HG02938 (cell line): ENCODE data around the gene GPR89A.
"Not testable (repeated sequence)": the region's sequence is repeated elsewhere in the genome, so short reads cannot be mapped to it uniquely, and the experiment has no call there.

Experiments used
- ATAC-seq: cut with Tn5 transposase; IDR thresholded peaks from one replicate; pipeline ENCODE4 v1.9.1; 2021; ENCODE audit warnings: mild to moderate bottlenecking, moderate library complexity; ENCODE audit not compliant: unreplicated experiment

The GPR89A gene

DNA sequence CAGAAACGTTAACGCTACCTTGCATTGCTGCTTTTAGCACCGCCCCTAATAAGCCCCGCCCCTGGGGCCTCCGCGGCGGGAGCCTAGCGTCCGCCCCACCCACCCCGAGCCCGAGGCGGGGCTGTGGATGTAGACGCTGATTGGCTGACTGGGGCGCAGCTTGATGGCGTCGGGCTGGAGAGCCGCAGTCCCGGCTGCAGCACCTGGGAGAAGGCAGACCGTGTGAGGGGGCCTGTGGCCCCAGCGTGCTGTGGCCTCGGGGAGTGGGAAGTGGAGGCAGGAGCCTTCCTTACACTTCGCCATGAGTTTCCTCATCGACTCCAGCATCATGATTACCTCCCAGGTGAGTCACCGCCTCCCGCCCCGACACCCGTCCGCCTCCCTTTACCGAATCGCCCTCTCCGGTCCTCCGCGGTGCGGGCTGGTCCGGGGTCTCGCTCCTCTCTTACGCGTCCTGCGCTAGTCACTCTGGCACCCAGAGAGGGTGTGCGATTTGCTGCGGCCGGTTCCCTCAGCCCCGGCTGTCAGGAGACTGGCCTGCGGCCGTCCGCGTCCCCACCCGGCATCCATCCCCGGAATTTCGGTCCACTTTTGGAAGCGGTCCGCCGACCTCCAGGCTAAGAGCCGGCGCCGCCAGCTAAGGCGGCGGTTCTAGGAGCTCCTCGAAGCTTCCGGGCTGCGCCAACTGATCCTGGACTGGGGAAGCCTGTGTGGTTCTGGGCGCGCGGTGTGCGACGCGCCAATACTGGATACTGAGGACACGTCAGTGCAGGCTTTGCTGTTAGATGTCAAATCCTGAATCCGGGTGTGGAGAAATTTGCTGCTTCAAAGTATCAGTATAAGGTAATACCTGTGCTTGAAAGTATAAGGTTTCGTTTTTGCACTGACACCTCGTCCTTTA, at the start of gene GPR89A:
Gene GPR89A, plus strand, starts transcription at position 156 of the 901 bp plus-strand sequence. Its CDS starts 146 bp downstream, at position 302.
- peak; percentile 89 for ATAC-seq

DNA sequence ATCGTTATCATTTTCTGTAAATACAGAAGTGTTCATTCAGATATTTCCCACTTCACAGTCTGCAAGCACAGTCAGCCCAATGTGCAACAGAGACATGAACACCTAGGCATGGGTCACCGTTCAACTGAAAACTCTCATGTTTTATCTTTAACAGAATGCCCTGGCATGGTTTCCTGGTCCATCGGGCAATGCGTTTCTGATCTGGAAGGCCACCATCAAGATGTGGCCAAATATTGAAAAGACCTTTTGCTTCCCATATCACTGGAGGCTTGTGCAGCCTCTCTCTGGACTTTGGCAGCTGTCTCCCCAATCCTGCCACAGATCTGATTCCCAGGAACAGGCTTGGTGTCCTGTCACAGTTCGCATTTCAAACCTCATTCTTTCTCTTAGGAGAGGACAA, 21.0 kb upstream of the GPR89A start:
- not testable (repeated sequence) for ATAC-seq

DNA sequence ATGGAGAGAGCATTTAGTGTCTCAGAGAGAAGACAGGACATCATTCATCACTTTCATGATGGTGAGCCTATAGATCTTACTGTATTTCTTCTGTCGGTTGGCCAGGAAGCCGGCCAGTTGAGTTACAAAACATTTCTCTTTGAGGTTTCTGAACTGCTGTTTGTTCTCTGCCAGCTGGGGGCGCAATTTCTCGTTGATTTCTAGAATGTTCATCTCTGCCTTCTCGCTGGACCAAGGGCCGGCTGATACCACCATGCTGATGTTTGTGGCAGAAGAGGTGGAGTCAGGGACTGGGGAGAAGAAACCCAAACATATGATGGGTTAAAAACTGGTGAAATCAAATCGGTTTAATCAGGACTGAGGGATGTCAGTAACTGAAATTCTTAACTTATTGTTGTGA, 17.0 kb upstream of the GPR89A start:
- not testable (repeated sequence) for ATAC-seq

DNA sequence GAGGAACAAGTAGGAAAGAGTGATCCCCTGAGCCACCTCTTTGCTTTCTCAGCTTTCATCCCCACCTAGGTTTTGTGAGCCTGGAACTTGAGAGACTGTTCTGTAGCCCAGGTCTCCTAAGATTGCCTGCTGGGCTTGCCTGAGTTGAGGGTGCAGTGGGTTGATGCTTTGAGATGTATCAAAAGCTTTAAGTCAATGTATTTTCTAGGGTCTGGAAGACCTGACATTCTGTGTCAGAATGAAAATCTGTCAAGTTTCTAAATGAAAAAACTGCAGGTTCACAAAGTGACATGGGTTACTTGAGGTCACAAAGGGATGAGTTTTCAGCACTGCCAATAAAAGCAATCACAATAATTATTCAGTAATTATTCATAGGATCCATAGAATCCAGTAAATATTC, 15.4 kb upstream of the GPR89A start:
- not testable (repeated sequence) for ATAC-seq

DNA sequence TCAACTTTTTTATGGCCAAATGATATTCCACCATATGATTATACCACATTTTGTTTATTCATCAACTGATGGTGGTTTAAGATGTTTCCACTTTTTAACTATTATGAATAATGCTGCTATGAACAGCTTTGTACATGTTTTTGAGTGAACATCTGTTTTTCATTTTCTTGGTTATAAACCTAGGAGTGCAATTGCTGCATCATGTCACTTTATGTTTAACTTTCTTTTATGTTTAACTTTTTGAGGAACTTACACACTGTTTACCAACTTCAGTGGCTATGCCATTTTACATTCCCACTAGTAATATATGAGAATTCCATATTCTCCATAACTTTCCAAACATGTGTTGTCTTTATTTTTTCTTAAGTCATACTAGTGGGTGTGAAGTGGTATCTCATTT, 12.4 kb upstream of the GPR89A start:
- not testable (repeated sequence) for ATAC-seq

DNA sequence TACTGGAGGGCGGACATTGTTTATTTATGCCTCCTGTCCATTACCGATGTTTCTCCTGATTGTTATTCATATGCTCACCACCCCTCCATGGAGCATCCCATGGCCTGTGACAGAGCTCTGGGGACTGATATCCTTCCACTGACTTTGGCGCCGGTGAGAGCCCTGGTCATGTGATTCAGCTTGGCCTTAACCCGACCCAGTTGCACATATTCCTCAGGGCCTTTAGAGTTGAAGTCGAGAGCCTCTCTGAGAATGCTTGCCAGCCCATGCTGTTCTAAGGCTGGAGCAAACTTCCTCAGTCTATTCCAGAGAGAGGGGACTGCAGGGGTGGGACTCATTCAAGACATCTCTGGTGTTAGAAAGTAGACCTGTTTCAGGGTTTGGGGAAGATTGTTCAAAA, 11.6 kb upstream of the GPR89A start:
- not testable (repeated sequence) for ATAC-seq

DNA sequence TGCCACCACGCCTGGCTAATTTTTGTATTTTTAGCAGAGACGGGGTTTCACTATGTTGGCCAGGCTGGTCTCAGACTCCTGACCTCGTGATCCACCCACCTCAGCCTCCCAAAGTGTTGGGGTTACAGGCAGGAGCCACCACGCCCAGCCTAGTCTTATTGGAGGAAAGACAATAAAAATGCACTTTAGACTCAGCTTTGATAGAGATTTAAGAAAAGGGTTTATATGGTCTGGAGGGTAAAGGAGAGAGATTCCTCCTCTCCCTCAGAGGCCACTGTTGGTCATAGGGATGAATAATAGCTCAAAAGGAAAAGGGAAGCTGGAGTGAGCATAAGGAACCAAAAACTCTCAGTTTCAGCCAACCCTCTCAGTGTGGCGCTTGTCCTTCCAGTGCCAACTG, 8.4 kb upstream of the GPR89A start:
- ATAC-seq, result not testable (repeated sequence)

DNA sequence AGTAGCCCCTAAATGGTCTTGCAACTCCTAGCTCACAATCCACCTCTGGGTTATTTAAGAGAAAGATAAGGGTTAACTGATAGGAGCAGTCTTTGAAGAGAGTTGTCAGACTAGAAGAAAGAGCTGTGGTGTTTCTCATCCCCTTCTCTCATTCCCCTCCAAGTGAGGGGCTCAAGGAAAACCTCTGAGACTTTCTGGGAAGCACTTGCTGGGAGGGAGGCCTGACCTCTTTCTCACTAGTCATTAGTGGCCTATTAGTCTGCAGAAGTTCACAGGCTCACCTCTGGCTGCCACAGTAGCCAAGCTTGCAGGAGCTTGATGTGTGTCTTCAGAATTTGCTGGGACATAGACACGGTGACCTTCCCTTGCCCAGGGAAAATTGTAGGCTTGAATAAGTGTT, 6.2 kb upstream of the GPR89A start:
- no peak for ATAC-seq

DNA sequence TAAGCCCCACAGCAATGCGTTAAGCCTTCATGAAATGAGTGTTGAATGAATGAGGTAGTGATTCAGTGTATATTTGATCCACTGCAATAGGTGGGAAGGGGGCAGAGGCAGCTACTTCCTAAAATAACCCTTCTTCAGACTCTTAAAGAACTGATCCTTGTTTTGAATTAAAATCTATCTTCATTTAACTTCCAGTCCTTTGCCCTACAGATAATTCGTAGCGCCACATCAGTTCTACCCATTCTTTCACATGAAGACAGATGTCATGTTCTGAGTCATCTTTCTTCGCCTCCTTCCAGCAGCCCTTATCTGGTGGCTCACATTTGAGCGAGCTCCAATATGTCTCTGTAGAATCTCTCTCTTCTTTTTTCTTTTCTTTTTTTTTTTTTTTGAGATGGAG, 948 bp upstream of the GPR89A start:
- not testable (repeated sequence) for ATAC-seq

DNA sequence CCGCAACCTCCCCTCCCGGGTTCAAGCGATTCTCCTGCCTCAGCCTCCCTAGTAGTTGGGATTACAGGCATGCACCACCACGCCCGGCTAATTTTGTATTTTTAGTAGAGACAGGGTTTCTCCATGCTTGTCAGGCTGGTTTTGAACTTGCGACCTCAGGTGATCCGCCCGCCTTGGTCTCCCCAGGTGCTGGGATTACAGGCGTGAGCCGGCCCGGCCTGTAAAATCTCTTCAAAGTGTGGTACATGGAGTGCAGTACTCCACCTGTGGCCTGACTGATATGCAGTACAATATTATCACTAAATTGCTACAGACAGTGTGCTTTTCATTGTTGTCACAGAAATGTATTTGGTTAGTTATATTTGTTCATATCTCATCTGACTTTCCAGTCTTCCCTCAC, 499 bp upstream of the GPR89A start:
- not testable (repeated sequence) for ATAC-seq

DNA sequence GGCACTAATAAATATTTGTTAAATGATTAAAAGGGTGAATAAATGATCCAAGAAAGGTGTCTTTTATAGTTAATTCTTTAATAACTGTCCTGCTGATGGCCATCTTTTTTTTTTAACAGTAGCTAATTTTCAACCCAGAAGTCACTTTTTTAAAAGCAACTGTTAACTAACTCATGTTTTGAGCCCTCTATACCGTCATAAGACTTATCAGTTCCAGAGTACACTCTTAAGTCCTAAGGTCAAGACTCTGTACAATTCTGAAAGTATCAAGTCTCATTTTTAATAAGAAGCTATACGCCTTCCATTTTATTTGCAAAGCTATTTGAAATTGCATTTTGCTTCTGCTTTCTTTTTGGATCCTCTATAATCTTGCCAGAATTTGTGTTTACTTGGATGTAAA, 3.0 kb downstream of the GPR89A start:
- ATAC-seq, result not testable (repeated sequence)

DNA sequence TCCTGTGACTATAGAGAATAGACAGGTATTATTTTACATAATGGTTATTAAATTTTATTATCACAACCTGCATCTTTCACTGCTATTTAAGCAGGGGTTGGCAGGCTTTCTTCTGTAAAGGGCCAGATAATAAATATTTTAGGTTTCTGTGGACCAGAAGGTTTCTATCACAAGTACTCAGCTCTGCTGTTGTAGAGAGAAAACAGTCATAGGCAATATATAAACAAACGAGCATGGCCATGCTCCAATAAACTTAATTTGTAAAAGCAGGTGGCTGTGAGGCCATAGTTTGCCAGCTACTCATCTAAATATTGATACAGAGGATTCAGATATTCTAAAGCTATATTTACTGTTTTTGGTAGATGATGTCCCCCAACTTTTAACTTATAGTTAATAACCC, 12.3 kb downstream of the GPR89A start:
- not testable (repeated sequence) for ATAC-seq

DNA sequence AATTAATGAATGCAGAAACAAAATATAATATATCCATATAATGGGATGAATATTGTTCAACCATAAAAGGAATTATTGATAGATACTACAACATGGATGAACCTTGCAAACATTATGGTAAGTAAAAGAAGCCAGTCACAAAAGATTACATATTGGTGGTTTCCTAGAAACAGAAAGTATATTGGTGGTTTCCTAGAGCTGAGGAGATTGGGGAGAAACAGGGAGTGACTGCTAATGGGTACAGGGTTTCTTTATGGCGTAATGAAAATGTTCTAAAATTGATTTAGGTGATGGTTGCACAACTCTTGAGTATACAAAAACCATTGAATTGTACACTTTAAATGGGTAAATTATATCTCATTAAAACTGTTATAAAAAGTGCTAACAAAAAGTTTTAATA, 14.4 kb downstream of the GPR89A start:
- not testable (repeated sequence) for ATAC-seq

DNA sequence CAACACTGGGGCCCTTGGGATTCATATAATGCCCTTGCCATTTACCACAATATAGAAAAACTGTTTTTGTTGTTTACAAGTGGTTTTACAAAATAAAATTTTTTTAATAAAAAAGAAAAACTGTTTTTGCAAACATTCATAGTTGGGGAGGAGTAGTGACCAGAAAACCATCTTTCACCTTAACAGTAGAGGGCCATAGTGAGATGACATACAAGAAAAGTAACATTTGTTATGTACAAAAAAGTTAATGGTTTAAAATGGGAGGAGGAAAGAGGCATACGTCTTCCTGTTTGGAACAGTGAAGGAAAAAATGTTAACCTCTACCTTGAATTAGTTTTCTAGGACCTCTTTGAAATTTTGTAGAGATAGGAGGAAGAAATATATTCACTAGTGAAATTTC, 28.4 kb downstream of the GPR89A start:
- not testable (repeated sequence) for ATAC-seq

DNA sequence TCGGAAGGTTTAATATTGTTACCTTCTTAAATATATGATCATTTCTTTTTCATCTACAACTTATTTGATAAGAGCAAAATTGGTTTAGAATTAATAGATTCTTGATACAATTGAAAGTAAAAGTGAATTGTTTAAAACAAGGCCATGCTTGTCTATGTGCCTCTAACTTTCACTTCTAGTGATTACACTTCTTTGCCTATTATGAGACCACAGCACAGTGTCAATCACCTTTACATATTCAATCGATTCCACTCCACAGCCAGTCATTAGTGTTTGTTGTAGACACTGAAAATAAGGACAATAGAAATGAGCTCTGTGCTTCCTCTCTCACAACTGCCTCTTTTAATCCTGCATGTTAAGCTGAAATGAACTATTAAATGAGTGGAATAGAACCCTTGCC, 34.1 kb downstream of the GPR89A start:
- ATAC-seq, result not testable (repeated sequence)

DNA sequence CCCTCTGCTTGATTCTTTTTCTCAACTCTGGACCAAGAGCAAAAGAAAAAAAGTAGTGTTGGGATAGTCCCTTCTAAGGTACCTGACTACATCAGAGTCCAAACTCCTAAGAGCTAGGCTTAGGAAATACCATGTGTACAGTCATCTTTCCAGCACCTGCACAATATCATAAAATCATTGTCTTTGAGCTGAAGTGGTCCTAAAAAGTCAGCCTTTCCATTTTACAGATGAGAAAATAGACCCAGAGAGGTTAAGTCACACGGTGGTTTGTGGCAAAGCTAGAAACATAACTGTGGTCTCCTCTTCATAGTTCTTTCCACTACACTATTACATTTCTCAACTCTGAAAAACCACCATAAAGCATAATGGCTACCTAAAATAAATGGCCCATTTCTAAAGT, 36.2 kb downstream of the GPR89A start:
- not testable (repeated sequence) for ATAC-seq

DNA sequence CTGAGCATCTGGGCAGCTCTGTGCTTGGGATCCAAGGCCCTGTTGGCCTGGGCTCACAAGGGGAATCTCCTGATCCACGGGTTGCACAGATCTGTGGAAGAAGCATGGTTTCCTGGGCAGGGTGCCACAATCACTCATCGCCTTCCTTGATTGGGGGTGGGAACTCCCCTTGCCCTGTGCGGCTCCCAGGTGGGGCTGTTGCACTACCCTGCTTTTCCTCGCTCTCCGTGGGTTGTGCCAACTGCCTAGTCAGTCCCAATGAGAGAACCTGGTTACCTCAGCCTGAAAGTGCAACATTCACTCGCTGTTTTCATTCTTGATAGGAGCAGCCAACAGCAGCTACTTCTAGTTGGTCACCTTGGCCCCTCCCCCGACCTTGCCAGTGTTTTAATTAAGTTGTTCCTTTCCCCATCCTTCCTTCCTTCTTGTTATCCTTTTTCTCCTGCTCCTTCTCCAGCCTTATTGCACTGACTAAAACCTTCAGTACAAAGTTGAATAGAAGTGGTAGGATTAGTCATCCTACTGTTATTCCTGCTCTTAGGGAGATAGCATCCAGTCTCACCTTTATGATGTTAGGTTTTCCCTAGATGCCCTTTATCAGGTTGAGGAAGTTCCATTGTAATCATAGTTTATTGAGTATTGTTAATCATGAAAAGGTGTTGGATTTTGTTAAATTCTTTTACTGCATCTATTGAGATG, 48.6 kb downstream of the GPR89A start:
- not testable (repeated sequence) for ATAC-seq

DNA sequence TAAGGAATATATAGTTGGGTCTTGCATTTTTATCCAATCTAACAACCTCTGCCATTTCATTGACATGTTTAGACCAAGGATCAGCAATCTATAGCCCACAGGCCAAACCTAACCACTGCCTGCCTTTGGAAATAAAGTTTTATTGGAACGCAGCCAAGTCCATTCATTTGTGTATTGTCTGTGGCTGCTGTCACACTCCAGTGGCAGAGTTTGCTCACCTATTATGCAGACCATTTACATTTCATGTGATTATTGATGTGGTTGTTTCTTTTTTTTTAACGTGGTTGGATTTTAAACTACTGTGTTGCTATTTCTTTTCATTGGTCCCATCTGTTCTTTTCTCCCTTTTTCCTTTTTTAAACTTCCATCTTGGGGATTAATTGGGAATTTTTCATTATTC, 54.7 kb downstream of the GPR89A start:
- ATAC-seq, result not testable (repeated sequence)

DNA sequence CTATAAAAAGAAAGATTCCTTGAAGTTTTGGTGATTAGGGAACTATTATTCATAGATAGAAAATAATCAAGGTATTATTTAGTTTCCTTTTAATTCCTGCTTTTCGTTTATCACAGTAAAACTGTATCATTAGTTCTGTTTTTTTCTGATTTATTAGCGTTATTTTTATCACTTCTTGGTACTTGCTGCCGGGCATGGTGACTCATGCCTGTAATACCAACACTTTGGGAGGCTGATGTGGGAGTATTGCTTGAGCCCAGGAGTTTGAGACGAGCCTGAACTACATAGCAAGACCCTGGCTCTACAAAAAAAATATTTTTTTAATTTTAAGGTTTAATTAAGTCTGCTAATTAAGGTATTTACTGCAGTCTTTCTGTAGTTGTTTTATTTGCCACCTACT, 57.2 kb downstream of the GPR89A start:
- not testable (repeated sequence) for ATAC-seq

DNA sequence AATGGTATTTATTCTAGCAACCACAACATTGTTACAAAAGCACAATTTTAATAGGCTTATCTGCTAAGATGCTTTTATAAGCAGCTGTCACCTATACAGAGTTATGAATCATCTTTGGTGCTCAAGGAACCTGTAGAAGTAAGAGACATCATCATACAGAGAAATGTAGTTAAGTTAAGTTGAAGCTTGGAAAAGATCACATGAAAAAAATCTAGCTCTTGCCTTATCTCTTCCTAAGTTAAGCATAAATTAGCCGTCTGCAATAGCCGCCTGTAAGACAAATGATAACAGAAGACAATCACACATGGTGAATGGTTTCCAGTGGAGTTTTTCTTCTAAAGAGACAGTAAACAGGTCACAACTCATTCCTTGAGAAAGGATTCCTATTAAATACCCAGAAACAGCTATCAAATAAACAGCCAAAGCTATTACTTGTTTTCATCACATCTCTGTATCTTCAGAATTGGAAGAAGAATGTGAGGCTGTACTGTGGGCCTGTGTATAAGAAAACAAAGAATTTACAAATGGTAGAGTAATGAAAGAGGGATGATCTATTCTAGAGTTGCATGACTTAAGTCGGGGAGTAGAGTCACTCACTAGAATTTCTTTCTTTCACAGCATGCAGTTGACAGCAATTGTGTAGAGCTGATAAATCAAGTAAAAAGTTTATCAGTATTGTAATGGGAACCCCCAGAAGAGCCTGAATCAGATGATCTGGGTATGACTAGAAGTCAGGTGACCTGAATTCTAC, 63.4 kb downstream of the GPR89A start:
- ATAC-seq, result not testable (repeated sequence)

DNA sequence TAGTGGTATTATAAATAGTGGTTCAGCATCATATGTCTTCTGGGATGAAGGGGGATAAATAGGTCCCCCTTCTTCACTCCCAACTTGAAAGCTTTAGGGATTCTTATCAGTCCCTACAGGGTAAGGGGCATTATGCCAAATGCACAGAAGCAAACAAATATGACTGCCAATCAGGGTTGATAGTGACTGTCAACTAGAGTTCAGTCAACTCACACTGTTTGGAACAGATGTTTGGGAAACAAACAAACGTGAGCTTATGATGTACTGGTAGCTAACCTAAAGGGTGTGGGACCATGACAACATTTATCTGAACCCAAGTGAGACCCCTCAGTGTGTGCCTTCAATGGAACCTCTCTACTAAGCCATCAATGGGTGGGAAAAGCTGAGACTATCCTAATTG, 65.4 kb downstream of the GPR89A start:
- not testable (repeated sequence) for ATAC-seq
